GM19372 (cell line): ENCODE measurements around the gene TCF7L2.

Source experiments
- ATAC-seq: cut with Tn5 transposase; IDR thresholded peaks from one replicate; pipeline ENCODE4 v1.9.1; 2021; ENCODE audit warnings: mild to moderate bottlenecking, low read depth, moderate library complexity; ENCODE audit not compliant: unreplicated experiment

TCF7L2 gene

DNA sequence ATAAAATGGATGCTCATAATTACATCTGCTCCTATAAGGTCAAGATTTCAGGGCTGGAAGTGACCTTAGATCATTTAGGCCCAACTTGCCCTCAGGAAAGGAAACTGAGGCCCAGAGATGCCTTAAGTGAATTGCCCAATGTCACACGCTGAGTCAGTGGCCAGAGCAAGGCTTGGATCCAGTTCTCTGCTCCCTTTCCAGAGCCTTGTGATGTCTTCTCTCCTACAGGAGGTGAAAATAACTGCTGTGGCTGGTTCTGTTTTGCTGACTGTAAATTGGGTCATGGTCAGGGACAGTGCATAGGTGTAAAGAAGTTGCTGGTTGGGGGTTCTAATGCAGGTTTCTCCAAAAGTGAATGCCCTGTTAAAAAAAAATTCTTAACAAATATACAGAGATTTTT, 91.3 kb downstream of the TCF7L2 start:
- ATAC-seq = no peak

DNA sequence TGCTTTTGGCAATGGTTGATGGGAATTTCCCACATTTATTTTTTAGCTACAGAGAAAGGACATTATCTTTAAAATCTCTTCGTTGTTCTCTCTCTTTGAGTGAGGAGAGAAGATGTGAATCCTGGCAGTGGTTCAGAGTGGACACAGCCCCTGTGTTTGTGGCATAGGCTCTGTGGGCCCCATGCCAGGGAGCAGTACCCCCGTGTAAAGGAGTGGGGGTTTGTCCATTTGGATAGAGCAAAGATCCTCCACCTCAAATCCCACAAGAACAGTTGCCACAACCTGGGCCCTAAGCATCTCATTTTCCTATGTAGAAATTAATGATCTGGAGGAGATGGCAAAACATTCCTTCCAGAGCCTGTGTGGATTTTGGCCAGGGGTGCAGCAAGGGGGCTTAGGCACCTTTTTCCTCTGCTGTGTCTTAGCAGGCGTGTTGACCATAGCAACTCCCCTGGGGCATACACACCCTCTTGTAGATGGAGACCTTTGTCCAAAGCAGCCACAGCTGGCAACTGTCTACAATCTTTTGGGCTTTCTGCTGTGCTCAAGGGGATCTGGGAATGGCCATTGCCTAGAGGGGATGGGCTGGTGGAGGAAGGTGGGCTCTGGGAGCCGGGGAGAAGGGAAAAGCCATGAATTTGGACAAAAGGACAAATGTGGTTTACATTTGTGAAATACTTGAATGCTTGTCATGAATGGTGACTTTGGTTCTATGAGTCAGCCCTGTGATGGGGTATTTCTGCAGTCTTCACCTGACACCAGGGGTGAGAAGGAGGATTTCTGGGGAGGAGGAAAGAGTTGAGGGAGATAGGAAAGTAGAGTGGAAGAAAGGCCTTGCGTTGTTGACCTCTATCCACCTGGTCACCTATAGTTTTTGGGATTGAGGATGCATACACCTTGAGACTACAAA, 92.0 kb downstream of the TCF7L2 start:
- no peak for ATAC-seq

DNA sequence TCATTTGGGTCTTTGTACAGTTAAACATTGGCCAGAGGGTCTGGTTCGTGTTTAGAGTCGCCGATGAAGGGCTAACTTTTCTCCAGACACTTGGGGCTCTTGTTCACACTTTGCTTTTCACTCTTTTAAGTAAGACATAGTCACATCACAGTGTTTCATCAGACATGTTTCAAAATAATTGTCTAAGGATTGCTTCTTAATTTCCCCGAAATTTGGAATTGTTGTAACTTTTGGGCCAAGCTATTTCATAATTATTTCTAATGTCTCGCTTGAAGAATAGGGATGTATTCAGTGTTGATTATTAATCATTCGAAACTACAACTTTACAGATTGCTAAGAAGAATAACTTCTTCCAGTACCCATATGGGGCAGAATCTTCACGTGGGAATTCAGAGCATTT, 92.8 kb downstream of the TCF7L2 start:
- no peak for ATAC-seq

DNA sequence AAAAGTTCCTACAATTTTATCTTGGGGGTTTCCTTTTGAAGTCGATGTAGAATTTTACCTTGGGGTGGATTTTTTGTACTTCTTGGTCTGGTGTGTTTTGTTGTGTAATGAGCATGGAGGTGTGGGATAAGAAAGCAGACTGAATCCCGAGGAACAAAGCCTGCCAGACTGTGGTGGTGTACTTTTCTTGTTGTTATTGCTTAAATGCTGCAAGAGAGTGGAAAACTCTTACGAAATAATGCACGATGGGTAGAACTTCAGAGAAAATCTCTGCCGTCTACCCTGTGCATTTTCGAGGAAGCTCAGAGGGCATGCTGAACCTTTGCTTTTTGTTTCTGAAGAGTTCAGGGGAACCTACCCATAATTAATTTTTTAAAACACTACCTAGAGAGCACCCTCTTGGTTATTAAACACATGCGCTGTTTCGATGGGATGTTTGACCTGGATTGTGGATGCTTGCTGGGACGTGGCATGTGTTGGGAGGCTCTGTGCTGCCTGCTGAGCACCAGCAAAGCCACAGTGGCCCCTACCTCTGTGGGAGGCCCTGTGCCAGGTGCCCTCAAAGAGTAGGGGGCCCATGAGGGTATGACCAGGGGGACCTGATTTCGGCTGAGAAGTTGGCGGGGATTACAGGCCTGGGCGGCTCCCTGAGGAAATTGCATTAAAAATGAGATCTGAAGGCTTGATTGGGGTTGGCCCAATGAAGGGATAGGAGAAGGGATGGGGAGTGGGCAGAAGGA, 94.1 kb downstream of the TCF7L2 start:
- ATAC-seq = no peak

DNA sequence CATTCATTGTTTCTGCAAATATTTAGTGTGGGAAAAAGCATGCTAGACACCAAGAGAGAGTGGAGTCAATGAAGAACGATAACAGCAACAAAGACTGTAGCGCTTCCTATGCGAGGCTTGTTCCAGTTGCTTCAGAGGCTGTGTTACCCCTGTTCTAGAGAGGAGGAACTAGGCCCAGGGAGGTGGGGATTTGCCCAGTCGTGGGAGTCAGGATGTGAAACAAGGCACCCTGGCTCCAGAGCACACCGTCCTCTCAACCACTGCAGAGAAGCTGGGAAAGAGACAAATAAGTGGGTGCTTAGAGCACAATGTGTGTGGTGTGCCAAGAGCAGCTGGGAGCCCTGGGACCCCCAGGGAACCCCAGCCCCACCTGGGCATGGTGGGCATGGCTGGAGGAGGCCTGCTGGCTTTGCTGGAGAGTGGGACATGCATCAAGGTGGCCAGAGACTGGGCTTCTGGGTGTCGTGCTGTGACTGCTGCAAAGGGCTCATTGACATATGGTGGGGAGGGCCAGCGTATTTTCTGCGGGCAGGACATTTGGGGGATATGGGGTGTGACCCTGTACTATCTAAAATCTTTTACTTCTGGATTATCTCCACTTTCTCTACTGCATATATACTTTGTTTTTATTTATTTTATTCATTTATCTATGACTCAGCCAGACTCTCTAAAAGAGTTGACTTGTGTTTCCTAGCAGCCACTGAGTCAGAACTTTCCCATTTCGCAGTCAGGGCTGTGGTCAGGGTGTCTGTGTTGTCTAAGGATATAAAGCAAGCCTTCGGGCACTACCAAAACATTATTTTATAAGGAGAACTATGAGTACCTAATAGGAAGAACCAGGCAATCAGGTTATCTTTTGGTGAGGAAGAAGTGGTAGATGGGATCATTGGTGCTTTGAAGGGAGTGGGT, 95.4 kb downstream of the TCF7L2 start:
- ATAC-seq = no peak

DNA sequence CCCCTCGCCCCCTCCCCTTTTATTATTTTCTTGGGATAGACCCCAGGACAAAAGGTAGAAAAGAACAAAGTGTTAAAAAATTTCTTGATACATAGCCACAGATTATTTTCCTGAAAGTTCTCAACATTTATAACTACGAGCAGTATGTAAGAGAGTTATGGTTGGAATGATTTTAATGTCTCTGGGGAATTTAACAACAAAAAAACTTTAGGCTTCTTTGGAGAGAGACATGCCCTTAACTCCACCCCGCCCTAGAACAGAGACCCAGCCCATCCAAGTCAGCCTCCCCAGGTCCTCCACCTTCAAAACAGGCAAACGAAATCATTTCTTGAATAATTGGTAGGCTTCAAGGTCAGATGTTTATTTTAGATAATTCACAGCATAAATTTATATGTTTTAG, 97.1 kb downstream of the TCF7L2 start:
- no peak for ATAC-seq

DNA sequence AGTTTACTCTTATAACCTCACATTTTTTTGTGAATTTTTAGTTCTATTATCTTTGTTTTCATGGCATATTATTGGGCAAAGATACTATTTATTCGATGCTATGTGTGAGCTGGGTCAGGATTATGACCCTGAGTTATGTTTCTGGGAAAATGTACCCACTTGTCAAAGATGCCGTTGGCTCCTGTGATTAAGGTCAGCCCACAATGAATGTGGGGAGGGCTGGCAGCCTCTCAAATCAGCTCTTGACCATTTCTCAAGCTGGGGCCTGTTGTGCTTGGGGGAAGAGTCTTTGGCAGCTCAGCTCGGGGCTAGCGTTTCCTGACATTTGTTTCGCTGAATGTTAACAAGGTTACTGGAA, 97.5 kb downstream of the TCF7L2 start:
- ATAC-seq = no peak

DNA sequence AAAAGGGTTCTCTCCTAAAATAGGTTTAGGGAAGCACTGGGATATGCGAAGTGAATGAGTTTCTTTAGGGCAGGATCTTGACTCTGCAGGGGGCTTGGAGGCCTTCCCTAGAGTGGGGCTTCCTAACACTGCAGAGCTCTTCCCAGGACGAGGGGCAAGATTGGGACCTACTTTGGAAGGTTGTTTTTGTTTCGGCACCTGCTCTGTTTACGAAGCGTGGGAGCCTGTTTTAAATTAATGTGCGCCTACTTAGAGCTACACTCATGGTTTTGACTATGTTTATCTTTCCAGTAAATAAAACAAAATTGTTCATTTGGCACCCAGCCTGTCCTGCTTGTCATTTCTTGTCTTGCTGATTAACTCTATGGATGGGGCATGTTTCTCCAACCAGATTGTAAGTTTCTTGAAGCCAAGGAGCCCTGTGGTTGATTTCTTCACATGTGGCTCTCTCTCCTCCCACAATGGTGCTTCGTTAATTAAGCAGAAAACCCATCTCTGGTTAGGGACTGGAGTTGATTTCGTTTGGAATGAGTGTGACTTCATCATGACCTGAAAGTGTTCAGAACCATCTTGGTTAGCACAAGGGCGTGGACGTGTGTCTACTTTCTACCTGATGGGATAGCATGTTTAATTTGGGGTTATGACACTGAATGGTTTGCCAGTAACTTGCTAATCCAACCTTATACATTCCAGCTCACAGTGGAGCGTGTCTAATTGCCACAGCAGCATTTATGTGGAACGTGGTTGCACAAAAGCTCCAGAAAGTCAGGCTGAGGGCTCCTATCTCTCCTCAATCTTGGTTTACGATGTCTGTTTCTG, 98.1 kb downstream of the TCF7L2 start:
- no peak for ATAC-seq

DNA sequence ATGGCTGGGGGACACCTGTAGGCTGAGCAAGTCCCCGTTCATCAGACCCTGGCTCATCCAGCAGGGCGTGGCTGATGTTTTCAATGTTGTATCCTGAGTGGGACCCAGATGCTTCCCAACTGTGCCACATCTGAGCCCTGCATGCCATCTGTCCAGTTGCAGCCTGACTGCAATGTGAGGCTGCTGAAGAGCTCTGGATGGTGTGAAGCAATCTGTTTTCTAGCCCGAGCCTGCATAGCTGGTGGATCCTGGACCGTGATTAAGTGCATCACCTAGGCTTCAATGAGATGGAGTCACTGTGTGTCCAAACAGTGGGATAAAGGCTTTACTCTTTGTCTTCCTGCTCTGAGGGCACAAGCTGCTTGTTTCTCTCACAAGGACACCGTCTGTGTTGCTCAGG, 99.8 kb downstream of the TCF7L2 start:
- no peak for ATAC-seq

DNA sequence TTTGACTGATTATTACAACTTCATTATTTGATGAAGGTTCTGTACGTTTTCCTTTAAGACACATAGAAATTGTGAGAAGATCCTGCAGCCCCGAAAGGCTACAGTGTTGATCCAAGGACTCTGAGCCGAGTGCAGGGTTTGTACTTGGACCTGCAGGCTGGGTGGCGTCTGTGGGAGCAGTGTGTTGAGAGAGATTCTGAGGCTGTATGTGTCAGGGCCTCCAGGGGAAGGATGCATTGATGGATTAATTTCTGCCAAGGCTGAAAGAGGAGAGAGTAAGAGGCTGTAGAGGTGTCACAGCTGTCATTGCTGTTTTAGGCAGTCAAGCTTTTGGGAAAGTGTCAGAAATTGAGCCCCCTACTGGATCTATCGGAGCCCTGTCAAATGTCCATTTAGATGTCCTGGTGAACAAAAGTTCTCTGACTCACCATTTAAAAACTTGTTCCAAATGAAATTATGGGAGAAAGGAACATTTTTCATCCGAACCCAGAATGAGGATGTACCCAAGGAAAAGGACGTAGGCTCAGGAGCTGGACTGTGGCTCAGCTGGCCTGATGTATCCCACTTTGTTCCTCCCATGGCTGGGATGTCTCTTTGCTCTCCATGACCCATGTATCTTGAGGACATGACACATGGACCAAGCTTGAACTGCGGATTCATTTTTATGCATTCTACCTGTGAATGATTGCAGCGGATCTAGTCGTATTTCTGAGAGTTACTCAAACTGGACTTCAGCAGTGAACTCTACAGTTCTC, 102.2 kb downstream of the TCF7L2 start:
- ATAC-seq = no peak

DNA sequence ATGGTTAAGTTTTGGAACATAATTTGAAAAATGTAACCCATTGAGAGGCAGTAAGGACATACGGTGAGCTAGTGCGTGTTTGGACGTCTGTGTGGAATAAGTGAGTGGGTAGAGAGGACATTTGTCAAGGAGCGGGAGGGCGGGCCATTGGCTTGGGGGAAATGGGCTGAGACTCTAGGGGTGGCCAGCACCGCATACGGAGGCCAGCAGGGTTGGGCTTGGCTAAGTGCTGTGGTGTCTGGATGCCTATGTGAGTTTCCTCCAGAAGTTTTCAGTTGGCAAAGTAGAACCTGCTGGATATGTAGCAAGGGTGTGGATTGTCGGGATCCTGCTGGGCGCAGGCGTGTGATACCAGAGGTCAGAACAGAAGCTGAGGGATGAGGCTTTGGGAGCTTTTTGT, 103.0 kb downstream of the TCF7L2 start:
- no peak for ATAC-seq

DNA sequence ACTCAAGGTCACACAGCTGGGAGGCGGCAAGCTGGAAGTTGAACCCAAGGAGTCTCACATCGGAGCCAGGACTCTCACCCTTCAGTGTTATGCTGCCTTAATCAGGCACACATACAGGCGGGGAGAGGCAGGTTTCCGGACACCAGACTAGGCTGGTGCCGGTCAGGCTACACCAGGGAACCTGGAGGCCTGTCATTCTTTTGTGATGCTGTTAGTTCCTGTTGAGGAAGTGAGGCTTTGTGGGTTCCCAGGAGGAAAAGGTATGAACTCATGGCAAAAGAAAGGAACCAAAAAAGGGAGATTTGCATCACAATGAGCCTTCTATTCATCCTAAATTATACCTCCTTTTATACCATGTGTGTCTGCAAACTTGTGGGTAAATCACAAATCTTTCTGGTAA, 103.8 kb downstream of the TCF7L2 start:
- no peak for ATAC-seq

DNA sequence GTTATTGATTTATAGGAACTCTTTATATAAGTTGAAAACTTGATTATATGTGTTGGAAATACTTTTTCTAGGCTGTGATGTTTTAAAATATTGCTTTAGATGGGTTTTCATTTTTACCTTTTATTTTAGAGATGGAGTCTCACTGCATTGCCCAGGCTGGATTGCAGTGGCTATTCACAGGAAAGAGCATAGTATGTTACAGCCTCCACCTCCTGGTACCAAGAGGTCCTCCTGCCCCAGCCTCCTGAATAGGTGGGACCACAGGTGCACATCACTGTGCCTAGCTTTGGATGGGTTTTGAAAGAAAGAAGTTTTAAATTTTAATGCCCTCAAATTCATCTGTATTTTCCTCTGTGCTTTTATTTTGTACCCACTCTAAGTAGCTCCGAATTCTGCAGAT, 105.4 kb downstream of the TCF7L2 start:
- ATAC-seq = no peak

DNA sequence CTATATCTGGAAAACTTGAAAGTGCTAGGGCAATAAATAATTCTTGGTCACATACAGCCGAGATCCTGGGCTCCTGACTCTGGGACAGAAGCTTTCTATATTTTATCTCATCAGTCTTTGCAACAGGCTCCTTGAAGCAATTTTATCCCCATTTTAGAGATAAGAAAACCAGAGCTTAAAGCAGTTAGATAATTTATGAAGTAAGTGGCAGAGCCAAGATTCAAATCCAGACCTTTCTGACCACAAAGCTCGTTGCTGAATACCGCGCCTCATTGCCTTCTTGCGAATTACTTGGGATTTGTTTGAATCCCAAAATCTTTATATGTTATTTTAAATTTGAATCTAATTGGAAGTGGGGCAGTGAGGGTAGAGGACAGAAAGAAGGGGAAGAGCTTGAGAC, 106.0 kb downstream of the TCF7L2 start:
- ATAC-seq = no peak

DNA sequence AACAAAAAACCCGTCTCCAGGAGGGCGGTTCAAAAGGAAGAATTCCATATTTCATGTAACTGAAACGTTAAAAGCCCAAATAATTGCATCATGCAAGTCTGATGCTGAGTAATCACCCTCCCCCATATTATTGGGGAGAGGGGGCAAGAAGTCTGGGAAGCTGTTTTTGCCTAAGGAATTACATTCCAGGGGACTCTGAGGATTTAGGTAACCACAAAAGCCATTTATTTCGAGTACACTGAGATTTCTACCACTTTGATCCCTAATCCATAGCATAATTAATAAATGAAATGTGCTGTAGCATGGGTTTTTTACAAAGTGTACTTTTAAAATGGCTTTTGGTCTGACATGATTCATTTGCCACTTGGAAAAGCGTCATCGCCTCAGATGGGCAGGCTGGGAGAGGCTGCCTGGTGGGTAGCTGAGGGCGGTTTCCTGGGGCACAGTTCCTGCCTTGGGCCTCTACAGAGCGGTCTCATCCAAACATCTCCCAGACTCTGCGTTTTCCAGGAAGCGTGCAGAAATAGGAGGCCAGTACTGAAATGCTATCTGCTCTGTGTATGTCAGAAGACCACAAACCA, 106.5 kb downstream of the TCF7L2 start:
- no peak for ATAC-seq

DNA sequence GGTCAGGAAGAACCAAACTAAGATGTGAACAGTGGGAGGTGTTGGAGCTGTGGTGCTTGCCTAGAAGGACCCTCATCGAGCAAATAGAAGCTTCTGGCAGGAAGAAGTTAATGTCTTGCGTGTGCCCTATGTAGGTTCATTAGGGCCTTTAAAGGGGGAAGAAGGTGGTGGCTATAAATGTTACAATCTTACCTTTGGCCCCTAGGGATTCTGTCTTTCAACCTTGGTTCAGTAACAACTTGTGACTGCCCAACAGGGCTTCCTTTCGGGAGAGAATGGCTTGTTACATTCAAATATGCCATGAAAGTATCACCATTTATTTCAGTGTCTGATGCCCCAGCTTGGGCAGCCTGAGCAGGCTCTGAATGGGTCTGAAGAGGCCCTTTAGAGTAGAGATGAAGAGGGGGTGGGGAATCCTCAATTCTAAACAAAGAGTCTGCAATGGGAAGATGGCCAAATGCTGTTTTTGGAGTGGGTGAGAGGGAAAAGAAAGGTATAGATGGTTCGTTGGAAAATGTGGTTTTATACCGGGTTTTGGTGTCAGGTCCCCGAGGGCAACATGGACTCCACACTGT, 108.0 kb downstream of the TCF7L2 start:
- ATAC-seq = no peak

DNA sequence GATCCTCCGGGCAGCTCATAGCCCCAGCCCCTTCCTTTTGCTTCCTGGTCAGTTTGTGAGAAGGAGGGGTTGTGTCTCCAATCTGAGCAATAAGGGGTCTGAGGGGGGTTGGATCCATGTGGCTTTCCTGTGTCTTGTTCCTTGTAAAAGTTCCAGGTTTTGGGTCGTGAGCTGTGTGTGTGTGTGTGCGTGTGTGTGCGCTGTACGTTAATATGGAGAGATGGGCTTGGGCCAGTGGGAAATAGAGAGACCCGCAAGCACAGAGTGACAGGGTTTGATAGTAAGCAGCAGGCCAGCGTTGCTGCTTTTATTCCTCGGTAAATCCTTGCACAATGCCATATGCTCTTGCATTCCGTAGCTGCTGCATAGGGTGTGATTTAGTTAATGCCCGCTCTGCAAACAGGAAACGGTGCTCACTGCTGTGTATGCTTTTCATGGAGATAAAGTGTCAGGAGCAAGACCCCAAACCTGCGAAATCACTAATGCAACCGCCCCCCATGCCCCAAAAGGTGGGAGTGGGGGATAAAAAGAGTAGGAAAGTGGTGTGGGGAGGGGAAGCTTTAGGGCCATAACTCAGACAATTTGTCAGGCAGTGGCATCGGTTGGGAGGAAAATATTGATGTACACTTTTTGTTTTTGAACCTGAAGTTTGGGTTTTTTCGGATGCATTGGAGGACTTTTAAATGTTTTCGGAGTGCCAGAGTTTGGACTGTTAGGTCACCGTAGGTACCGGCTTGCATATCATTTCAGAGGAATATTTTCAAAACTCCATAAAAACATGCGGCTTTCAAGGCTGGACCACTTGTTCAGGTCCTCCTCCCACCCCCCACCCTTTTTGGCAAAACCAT, 108.7 kb downstream of the TCF7L2 start:
- ATAC-seq = no peak

DNA sequence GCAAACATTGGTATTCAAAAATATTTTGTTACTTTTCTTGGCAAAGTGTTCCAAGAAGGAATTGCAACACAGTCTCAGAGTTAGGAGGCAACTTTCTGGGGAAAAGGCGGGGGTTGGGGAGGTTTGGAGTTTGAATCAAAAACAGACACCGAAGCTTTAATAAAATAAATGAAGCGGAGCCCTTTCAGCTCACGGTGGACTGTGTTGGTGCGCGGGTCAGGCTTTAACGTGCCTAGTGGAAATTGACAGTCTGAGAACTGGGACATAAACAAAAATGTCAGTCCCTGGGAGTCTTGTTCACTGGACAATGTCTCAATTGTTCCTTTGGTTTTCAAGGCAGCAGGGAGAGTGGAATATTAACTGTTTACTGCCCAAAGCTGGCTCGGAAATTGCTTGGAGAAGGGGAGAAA, 109.3 kb downstream of the TCF7L2 start:
- ATAC-seq = no peak
